KOPT-K1 (cell line): ENCODE measurements around the gene PIM2.

Experiments used
- H3K27ac ChIP-seq: fragments of 200-600 bp; sonication (generic); 2 replicates; pipeline ENCODE4 v1.5.1; 2016; ENCODE audit warnings: antibody characterized with exemption, mild to moderate bottlenecking, low read depth, low read length; ENCODE audit not compliant: poor library complexity, severe bottlenecking
- H3K36me3 ChIP-seq: fragments of 200-600 bp; sonication (generic); 2 replicates; pipeline ENCODE4 v1.5.1; 2017; ENCODE audit warnings: antibody characterized with exemption, mild to moderate bottlenecking, low read length, moderate library complexity; ENCODE audit not compliant: insufficient read depth
- H3K9me3 ChIP-seq: fragments of 200-600 bp; sonication (generic); 2 replicates; pipeline ENCODE4 v1.5.1; 2017; ENCODE audit warnings: antibody characterized with exemption, low read length, mild to moderate bottlenecking; ENCODE audit not compliant: insufficient read depth, poor library complexity, severe bottlenecking

Gene PIM2

GRCh38 chrX:48904180-48904579 lies 14.6 kb downstream of the PIM2 start:
- H3K27ac ChIP-seq = no peak overlapping the region
- H3K36me3 ChIP-seq = peaks cover 66% of the 10 kb centered on the region
- no peaks in the 10 kb centered on the region for H3K9me3 ChIP-seq

- H3K9me3 ChIP-seq = no peaks in the 10 kb centered on the region
- no peak overlapping the region for H3K27ac ChIP-seq
- peaks cover 68% of the 10 kb centered on the region for H3K36me3 ChIP-seq
Observed at GRCh38 chrX:48903290-48903689, 15.5 kb downstream of the PIM2 start.

GRCh38 chrX:48902776-48903175 lies 16.0 kb downstream of the PIM2 start:
- no peaks in the 10 kb centered on the region for H3K9me3 ChIP-seq
- H3K27ac ChIP-seq = no peak overlapping the region
- H3K36me3 ChIP-seq = peaks cover 68% of the 10 kb centered on the region

GRCh38 chrX:48902135-48902534 lies 16.7 kb downstream of the PIM2 start:
- Histone ChIP-seq H3K36me3 (peaks cover 68% of the 10 kb centered on the region), H3K27ac (no peak overlapping the region), H3K9me3 (no peaks in the 10 kb centered on the region)

GRCh38 chrX:48901069-48901468 lies 17.8 kb downstream of the PIM2 start:
- Histone ChIP-seq H3K27ac (no peak overlapping the region), H3K9me3 (no peaks in the 10 kb centered on the region), H3K36me3 (peaks cover 60% of the 10 kb centered on the region)

GRCh38 chrX:48899078-48899410 lies 19.8 kb downstream of the PIM2 start:
- Histone ChIP-seq H3K36me3 (peaks cover 47% of the 10 kb centered on the region), H3K27ac (no peak overlapping the region), H3K9me3 (no peaks in the 10 kb centered on the region)

GRCh38 chrX:48897625-48898306 lies 21.1 kb downstream of the PIM2 start, which contains the start of the genes PQBP1 and TIMM17B:
Gene PQBP1 (plus strand): TSS chrX:48897930. CDS start chrX:48898510, 580 bp downstream.
Gene TIMM17B (minus strand): TSS chrX:48897768. CDS start chrX:48897749, 19 bp downstream.
- Histone ChIP-seq H3K36me3 (peaks cover 47% of the 10 kb centered on the region), H3K27ac (peak within 1 kb of the TSS; percentile 93), H3K9me3 (no peaks in the 10 kb centered on the region)

- H3K9me3 ChIP-seq = no peaks in the 10 kb centered on the region
- peak overlapping the region; percentile 93 for H3K27ac ChIP-seq
Observed at GRCh38 chrX:48897157-48897624, 21.6 kb downstream of the PIM2 start.

GRCh38 chrX:48896611-48897011 lies 22.2 kb downstream of the PIM2 start:
- no peaks in the 10 kb centered on the region for H3K9me3 ChIP-seq
- peaks cover 38% of the 10 kb centered on the region for H3K36me3 ChIP-seq
- H3K27ac ChIP-seq = peak overlapping the region; percentile 93

More at GRCh38 chrX:48897157-48897624, 21.6 kb downstream of the PIM2 start:
- H3K36me3 ChIP-seq = peaks cover 44% of the 10 kb centered on the region

GRCh38 chrX:48894891-48895290 lies 23.9 kb downstream of the PIM2 start:
- peaks cover 27% of the 10 kb centered on the region for H3K36me3 ChIP-seq
- H3K27ac ChIP-seq = no peak overlapping the region
- H3K9me3 ChIP-seq = no peaks in the 10 kb centered on the region

GRCh38 chrX:48893556-48894348 lies 25.1 kb downstream of the PIM2 start:
- Histone ChIP-seq H3K9me3 (no peaks in the 10 kb centered on the region), H3K27ac (no peak overlapping the region), H3K36me3 (peaks cover 19% of the 10 kb centered on the region)

GRCh38 chrX:48892896-48893295 lies 25.9 kb downstream of the PIM2 start:
- H3K27ac ChIP-seq = no peak overlapping the region
- no peaks in the 10 kb centered on the region for H3K9me3 ChIP-seq
- peaks cover 19% of the 10 kb centered on the region for H3K36me3 ChIP-seq

- Histone ChIP-seq H3K9me3 (no peaks in the 10 kb centered on the region), H3K36me3 (peaks cover 19% of the 10 kb centered on the region), H3K27ac (no peak overlapping the region)
Observed at GRCh38 chrX:48891402-48892288, 27.2 kb downstream of the PIM2 start.

- Histone ChIP-seq H3K36me3 (peaks cover 19% of the 10 kb centered on the region), H3K9me3 (no peaks in the 10 kb centered on the region), H3K27ac (no peak overlapping the region)
Observed at GRCh38 chrX:48890934-48891401, 27.9 kb downstream of the PIM2 start.
